Measurements from ENCODE around the gene PRDX5.
A peak's percentile ranks its signal among the peaks of the same experiment; 100 is the strongest.

PRDX5 gene

GRCh38 chr11:64359712-64360445, 42.0 kb downstream of the PRDX5 start:
- Histone ChIP-seq H3K79me2 (ENCODE audit: insufficient read depth, low read length) (peaks cover 18% of the 10 kb centered on the region; the same call in 1 of the 2 replicates), H3K4me1 (ENCODE audit: insufficient read depth, low read length, poor library complexity, severe bottlenecking) (peaks cover 29% of the 10 kb centered on the region), H3K36me3 (ENCODE audit: insufficient read depth, low read length) (peaks cover 6% of the 10 kb centered on the region; the same call in 1 of the 2 replicates), H3F3A (ENCODE audit: low read depth) (no peaks in the 10 kb centered on the region), H3K9me3 (ENCODE audit: insufficient read depth, low read depth, low read length) (no peaks in the 10 kb centered on the region), H3K9me2 (replicated peaks; ENCODE audit: low read depth, low read length) (no peaks in the 10 kb centered on the region), H4K20me1 (ENCODE audit: insufficient read depth, low read length, poor library complexity, severe bottlenecking) (peaks cover 5% of the 10 kb centered on the region), H3K27me3 (ENCODE audit: insufficient read depth, low read length, poor library complexity, severe bottlenecking) (no peaks in the 10 kb centered on the region), H2AFZ (ENCODE audit: low read length) (peak overlapping the region; percentile 97; the same call in 1 of the 2 replicates), H3K9ac (ENCODE audit: low read depth, low read length, poor library complexity, severe bottlenecking) (peak overlapping the region; percentile 88), H3K4me3 (ENCODE audit: low read length, poor library complexity, severe bottlenecking) (peak overlapping the region; percentile 98), H3K4me2 (ENCODE audit: low read depth, low read length, poor library complexity, severe bottlenecking) (peak overlapping the region; percentile 96)
- TF ChIP-seq CTCF (conservative IDR thresholded peaks at IDR 0.05; ENCODE audit: low read length) (no peak), EZH2phosphoT487 (IDR thresholded peaks at IDR 0.05; ENCODE audit: borderline replicate concordance) (no peak)

GRCh38 chr11:64360448-64360921, 42.6 kb downstream of the PRDX5 start:
- Histone ChIP-seq H3K27me3 (ENCODE audit: insufficient read depth, low read length, poor library complexity, severe bottlenecking) (no peaks in the 10 kb centered on the region), H3K36me3 (ENCODE audit: insufficient read depth, low read length) (peaks cover 10% of the 10 kb centered on the region; the same call in 1 of the 2 replicates), H3K4me2 (ENCODE audit: low read depth, low read length, poor library complexity, severe bottlenecking) (peak overlapping the region; percentile 96), H3K4me3 (ENCODE audit: low read length, poor library complexity, severe bottlenecking) (peak overlapping the region; percentile 98), H3K9ac (ENCODE audit: low read depth, low read length, poor library complexity, severe bottlenecking) (peak overlapping the region; percentile 88), H3K9me2 (replicated peaks; ENCODE audit: low read depth, low read length) (no peaks in the 10 kb centered on the region), H4K20me1 (ENCODE audit: insufficient read depth, low read length, poor library complexity, severe bottlenecking) (peaks cover 5% of the 10 kb centered on the region), H3K4me1 (ENCODE audit: insufficient read depth, low read length, poor library complexity, severe bottlenecking) (peaks cover 29% of the 10 kb centered on the region), H2AFZ (ENCODE audit: low read length) (no peak overlapping the region), H3F3A (ENCODE audit: low read depth) (no peaks in the 10 kb centered on the region), H3K9me3 (ENCODE audit: insufficient read depth, low read depth, low read length) (no peaks in the 10 kb centered on the region), H3K79me2 (ENCODE audit: insufficient read depth, low read length) (peaks cover 18% of the 10 kb centered on the region; the same call in 1 of the 2 replicates)
- TF ChIP-seq EZH2phosphoT487 (IDR thresholded peaks at IDR 0.05; ENCODE audit: borderline replicate concordance) (no peak), CTCF (conservative IDR thresholded peaks at IDR 0.05; ENCODE audit: low read length) (no peak)

GRCh38 chr11:64361659-64362058, 43.7 kb downstream of the PRDX5 start:
- no peaks in the 10 kb centered on the region for H3F3A ChIP-seq (ENCODE audit: low read depth)
- TF ChIP-seq CTCF (conservative IDR thresholded peaks at IDR 0.05; ENCODE audit: low read length) = no peak
- TF ChIP-seq EZH2phosphoT487 (IDR thresholded peaks at IDR 0.05; ENCODE audit: borderline replicate concordance) = no peak
- H3K79me2 ChIP-seq (ENCODE audit: insufficient read depth, low read length) = peaks cover 18% of the 10 kb centered on the region; the same call in 1 of the 2 replicates
- H3K9me2 ChIP-seq (replicated peaks; ENCODE audit: low read depth, low read length) = no peaks in the 10 kb centered on the region
- H4K20me1 ChIP-seq (ENCODE audit: insufficient read depth, low read length, poor library complexity, severe bottlenecking) = peaks cover 5% of the 10 kb centered on the region
- H3K36me3 ChIP-seq (ENCODE audit: insufficient read depth, low read length) = peaks cover 16% of the 10 kb centered on the region; the same call in 1 of the 2 replicates
- H3K4me3 ChIP-seq (ENCODE audit: low read length, poor library complexity, severe bottlenecking) = no peak overlapping the region
- H3K9ac ChIP-seq (ENCODE audit: low read depth, low read length, poor library complexity, severe bottlenecking) = no peak overlapping the region
- H3K4me2 ChIP-seq (ENCODE audit: low read depth, low read length, poor library complexity, severe bottlenecking) = no peak overlapping the region
- H3K27me3 ChIP-seq (ENCODE audit: insufficient read depth, low read length, poor library complexity, severe bottlenecking) = no peaks in the 10 kb centered on the region
- H3K9me3 ChIP-seq (ENCODE audit: insufficient read depth, low read depth, low read length) = no peaks in the 10 kb centered on the region
- H2AFZ ChIP-seq (ENCODE audit: low read length) = no peak overlapping the region
- peaks cover 29% of the 10 kb centered on the region for H3K4me1 ChIP-seq (ENCODE audit: insufficient read depth, low read length, poor library complexity, severe bottlenecking)
